ENCODE results near the gene GART. TPM values are rescaled to one million over a fixed set of nuclear protein-coding genes. Genes with fewer than 3 reads are reported as not detected.

GART gene
- total and polyA plus RNA-seq, 2 of the 8 experiments (the other 6 are each of a cell fraction or from before 2014, with no cell fraction given): 23.1 to 231 TPM

DNA sequence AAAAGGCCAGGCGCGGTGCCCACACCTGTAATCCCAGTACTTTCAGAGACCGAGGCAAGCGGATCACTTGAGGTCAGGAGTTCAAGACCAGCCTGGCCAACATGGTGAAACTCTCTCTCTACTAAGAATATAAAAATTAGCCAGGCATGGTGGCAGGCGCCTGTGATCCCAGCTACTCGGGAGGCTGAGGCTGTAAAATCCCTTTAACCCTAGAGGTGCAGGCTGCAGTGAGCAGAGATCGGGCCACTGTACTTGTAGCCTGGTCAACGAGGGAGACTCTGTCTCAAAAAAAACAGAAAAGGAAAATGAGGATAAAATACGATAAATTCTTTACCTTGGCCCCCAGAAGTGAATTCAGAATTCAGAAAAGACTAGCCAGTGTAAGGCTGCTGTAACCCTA lies 63.7 kb downstream of the GART start:
- 81% methylated on average over 9 of the region's 9 CpGs; no CpG with 5 or more reads in 1 of the 2 experiments for WGBS, 2 experiments (ENCODE audit: extremely low coverage in 1 of 2, insufficient coverage in 1 of 2, insufficient read length in 1 of 2, insufficient replicate concordance in 2 of 2, low coverage in 1 of 2, low lambda C conversion rate in 2 of 2, missing lambda C conversion rate in 1 of 2)
- peak overlapping the region in 1 of 4 experiments; percentile 33; a peak in 1 of 7 replicates for H3K9ac ChIP-seq (replicated peaks in 1 of 4; ENCODE audit: extremely low read depth in 1 of 4, low read depth in 3 of 4, low read length in 3 of 4)
- TF ChIP-seq, protein P1, sequence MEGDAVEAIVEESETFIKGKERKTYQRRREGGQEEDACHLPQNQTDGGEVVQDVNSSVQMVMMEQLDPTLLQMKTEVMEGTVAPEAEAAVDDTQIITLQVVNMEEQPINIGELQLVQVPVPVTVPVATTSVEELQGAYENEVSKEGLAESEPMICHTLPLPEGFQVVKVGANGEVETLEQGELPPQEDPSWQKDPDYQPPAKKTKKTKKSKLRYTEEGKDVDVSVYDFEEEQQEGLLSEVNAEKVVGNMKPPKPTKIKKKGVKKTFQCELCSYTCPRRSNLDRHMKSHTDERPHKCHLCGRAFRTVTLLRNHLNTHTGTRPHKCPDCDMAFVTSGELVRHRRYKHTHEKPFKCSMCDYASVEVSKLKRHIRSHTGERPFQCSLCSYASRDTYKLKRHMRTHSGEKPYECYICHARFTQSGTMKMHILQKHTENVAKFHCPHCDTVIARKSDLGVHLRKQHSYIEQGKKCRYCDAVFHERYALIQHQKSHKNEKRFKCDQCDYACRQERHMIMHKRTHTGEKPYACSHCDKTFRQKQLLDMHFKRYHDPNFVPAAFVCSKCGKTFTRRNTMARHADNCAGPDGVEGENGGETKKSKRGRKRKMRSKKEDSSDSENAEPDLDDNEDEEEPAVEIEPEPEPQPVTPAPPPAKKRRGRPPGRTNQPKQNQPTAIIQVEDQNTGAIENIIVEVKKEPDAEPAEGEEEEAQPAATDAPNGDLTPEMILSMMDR (IDR thresholded peaks at IDR 0.05; ENCODE audit: control extremely low read depth in 1 of 3, insufficient read depth in 1 of 3, low read depth in 1 of 3, low read length in 3 of 3): no peak
- TF ChIP-seq SRF (IDR thresholded peaks at IDR 0.05; ENCODE audit: low read depth, low read length) (no peak), RBBP5 (IDR thresholded peaks at IDR 0.05; ENCODE audit: borderline replicate concordance, low read depth, low read length) (no peak), SIRT6 (IDR thresholded peaks at IDR 0.05; ENCODE audit: low read length) (no peak), KDM4A (IDR thresholded peaks at IDR 0.05; ENCODE audit: low read depth, low read length, severe bottlenecking) (no peak)

More for the DNA sequence above, 63.7 kb downstream of the GART start:
- Histone ChIP-seq H3K9me3 (ENCODE audit: insufficient read depth in 2 of 2, low read depth in 1 of 2, low read length in 1 of 2) (no peaks in the 10 kb centered on the region), H3K27me3 (replicated peaks in 1 of 4; ENCODE audit: control insufficient read depth in 3 of 4, extremely low read depth in 1 of 4, insufficient read depth in 3 of 4, low read length in 3 of 4) (no peaks in the 10 kb centered on the region), H3K79me2 (ENCODE audit: control insufficient read depth in 1 of 2, insufficient read depth in 2 of 2, low read length in 2 of 2) (peaks cover 0 to 12% of the 10 kb centered on the region in 2 experiments; a peak in 1 of 4 replicates), H3K23ac (ENCODE audit: insufficient read length) (no peak overlapping the region), H3K4me3 (ENCODE audit: extremely low read depth in 1 of 4, insufficient read depth in 2 of 4, low read depth in 3 of 4, low read length in 4 of 4) (peak overlapping the region; percentile 32 to 87 (median 76); a peak in 6 of 8 replicates), H3K4me1 (replicated peaks in 1 of 4; ENCODE audit: control insufficient read depth in 3 of 4, insufficient read depth in 4 of 4, low read length in 3 of 4) (0 out of 7 replicates have a peak, but pooled peaks cover 0 to 6% (median 0%) of the 10 kb centered on the region in 4 experiments), H3K27ac (ENCODE audit: low read depth, low read length) (no peak overlapping the region), H4K20me1 (replicated peaks in 1 of 2; ENCODE audit: control insufficient read depth in 1 of 2, insufficient read depth in 2 of 2, low read length in 2 of 2) (peaks cover 2% of the 10 kb centered on the region in 2 experiments), H2BK12ac (ENCODE audit: low read depth, low read length) (no peak overlapping the region), H4K5ac (ENCODE audit: insufficient read length, low read depth, low read length) (no peak overlapping the region), H3K18ac (ENCODE audit: extremely low read depth, low read length) (no peak overlapping the region), H2BK5ac (ENCODE audit: low read depth, low read length) (no peak overlapping the region), H2AK5ac (ENCODE audit: low read depth, low read length) (no peak overlapping the region), H2BK15ac (ENCODE audit: low read length) (no peak overlapping the region), H3K14ac (ENCODE audit: insufficient read length) (no peak overlapping the region), H3K4ac (replicated peaks; ENCODE audit: insufficient read length, low read depth, low read length) (no peak overlapping the region), H3K56ac (replicated peaks; ENCODE audit: insufficient read length, low read depth, low read length) (no peak overlapping the region), H2BK20ac (ENCODE audit: low read length) (no peak overlapping the region), H3K4me2 (ENCODE audit: insufficient read depth in 1 of 2, low read depth in 2 of 2, low read length in 2 of 2) (peak overlapping the region; percentile 77 to 95), H3K23me2 (ENCODE audit: low read depth, low read length) (peaks cover 10% of the 10 kb centered on the region), H2AFZ (ENCODE audit: low read length) (no peak overlapping the region), H3K36me3 (ENCODE audit: control insufficient read depth in 2 of 4, insufficient read depth in 4 of 4, low read length in 3 of 4) (no peaks in the 10 kb centered on the region), H4K91ac (replicated peaks; ENCODE audit: insufficient read length, low read length) (no peak overlapping the region), H2BK120ac (replicated peaks; ENCODE audit: low read depth, low read length) (no peak overlapping the region), H4K8ac (ENCODE audit: extremely low read depth, insufficient read depth, low read length) (no peak overlapping the region), H3K79me1 (ENCODE audit: low read depth, low read length) (no peaks in the 10 kb centered on the region)
- no peak for FAIRE-seq
- CTCF ChIA-PET (ENCODE audit: partially characterized antibody): no interaction called here
- DNase-seq (ENCODE audit: low read depth in 1 of 2, low spot score in 2 of 2): no peak
- POLR2A ChIA-PET (ENCODE audit: partially characterized antibody): interaction anchor here (1.4 kb wide), 1 partner anchor 13 kb away, joined by 3 read pairs; the partner anchor contains the start of gene DNAJC28
